ENCODE data around the gene TRIM14.

- TF ChIP-seq, protein P1, sequence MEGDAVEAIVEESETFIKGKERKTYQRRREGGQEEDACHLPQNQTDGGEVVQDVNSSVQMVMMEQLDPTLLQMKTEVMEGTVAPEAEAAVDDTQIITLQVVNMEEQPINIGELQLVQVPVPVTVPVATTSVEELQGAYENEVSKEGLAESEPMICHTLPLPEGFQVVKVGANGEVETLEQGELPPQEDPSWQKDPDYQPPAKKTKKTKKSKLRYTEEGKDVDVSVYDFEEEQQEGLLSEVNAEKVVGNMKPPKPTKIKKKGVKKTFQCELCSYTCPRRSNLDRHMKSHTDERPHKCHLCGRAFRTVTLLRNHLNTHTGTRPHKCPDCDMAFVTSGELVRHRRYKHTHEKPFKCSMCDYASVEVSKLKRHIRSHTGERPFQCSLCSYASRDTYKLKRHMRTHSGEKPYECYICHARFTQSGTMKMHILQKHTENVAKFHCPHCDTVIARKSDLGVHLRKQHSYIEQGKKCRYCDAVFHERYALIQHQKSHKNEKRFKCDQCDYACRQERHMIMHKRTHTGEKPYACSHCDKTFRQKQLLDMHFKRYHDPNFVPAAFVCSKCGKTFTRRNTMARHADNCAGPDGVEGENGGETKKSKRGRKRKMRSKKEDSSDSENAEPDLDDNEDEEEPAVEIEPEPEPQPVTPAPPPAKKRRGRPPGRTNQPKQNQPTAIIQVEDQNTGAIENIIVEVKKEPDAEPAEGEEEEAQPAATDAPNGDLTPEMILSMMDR (conservative IDR thresholded peaks at IDR 0.05) = no peak
- no peak for TF ChIP-seq EZH2 (IDR thresholded peaks at IDR 0.05; ENCODE audit: low read depth)
Measured at GRCh38 chr9:98134702-98135557, 15.9 kb upstream of the TRIM14 start.
